IMR-90 (cell line): Measurements from ENCODE around the gene SLC25A31. TPM values are rescaled to one million over a fixed set of nuclear protein-coding genes. Genes with fewer than 3 reads are reported as not detected.

Source experiments
- ATAC-seq: fragments of 200-7000 bp; cut with Tn5 transposase; 2 replicates; pipeline ENCODE4 v1.9.1; 2020; ENCODE audit warnings: low read depth, mild to moderate bottlenecking, moderate library complexity
- BruUV-seq: library from RNA; stranded (reverse); fragments of 400-500 nt; replicated peaks from 2 replicates; lab custom pipeline; 2021; lab: Mats Ljungman, UMichigan
- CTCF ChIA-PET: fragments of 300-600 bp; formaldehyde crosslinking; extraction: SDS; loops from one replicate; lab custom pipeline; 2021; ENCODE audit warnings: antibody characterized with exemption; lab: Yijun Ruan, JAX
- POLR2A ChIA-PET: fragments of 300-600 bp; sonication (Branson Sonifier 250); formaldehyde crosslinking; loops from one replicate; lab custom pipeline; 2022; ENCODE audit warnings: antibody characterized with exemption; ENCODE audit not compliant: unreplicated experiment; lab: Charles Lee
- DNase-seq: peaks from one replicate; pipeline ENCODE4 v3.0.0; 2013
- H2AFZ ChIP-seq: replicated peaks from 2 replicates; pipeline ENCODE3; 2013; ENCODE audit warnings: low read length, mild to moderate bottlenecking; ENCODE audit not compliant: poor library complexity
- H2AK5ac ChIP-seq: 2 replicates; pipeline ENCODE4 v1.6.1; 2013; ENCODE audit warnings: low read depth, low read length, inconsistent platforms
- H2AK9ac ChIP-seq: replicated peaks from 2 replicates; pipeline ENCODE3; 2013; ENCODE audit warnings: mild to moderate bottlenecking, low read depth, low read length, moderate library complexity; ENCODE audit not compliant: poor library complexity
- H2BK120ac ChIP-seq: 2 replicates; pipeline ENCODE4 v1.6.1; 2013; ENCODE audit warnings: low read depth, low read length, inconsistent platforms
- H2BK15ac ChIP-seq: 3 replicates; pipeline ENCODE4 v1.6.1; 2013; ENCODE audit warnings: low read depth, low read length, inconsistent platforms
- H2BK20ac ChIP-seq: 2 replicates; pipeline ENCODE4 v1.6.1; 2013; ENCODE audit warnings: low read depth, mild to moderate bottlenecking, inconsistent platforms, low read length, moderate library complexity
- H2BK5ac ChIP-seq: 2 replicates; pipeline ENCODE4 v1.6.1; 2013; ENCODE audit warnings: mild to moderate bottlenecking, low read depth, low read length, inconsistent platforms; ENCODE audit not compliant: poor library complexity, severe bottlenecking
- H3K14ac ChIP-seq: replicated peaks from 2 replicates; pipeline ENCODE4 v1.6.1; 2013; ENCODE audit warnings: low read depth, low read length, inconsistent platforms
- H3K18ac ChIP-seq: 2 replicates; pipeline ENCODE4 v1.6.1; 2013; ENCODE audit warnings: low read depth, low read length, control low read depth
- H3K23ac ChIP-seq: 2 replicates; pipeline ENCODE4 v1.6.1; 2013; ENCODE audit warnings: low read depth, low read length, inconsistent platforms
- H3K27ac ChIP-seq: 2 replicates; pipeline ENCODE4 v1.5.1; 2013; ENCODE audit warnings: mild to moderate bottlenecking, control low read depth, low read length; ENCODE audit not compliant: insufficient read depth
- H3K27me3 ChIP-seq: 2 replicates; pipeline ENCODE4 v1.6.1; 2013; ENCODE audit warnings: low read length; ENCODE audit not compliant: control insufficient read depth, insufficient read depth
- H3K36me3 ChIP-seq: 2 replicates; pipeline ENCODE4 v1.6.1; 2013; ENCODE audit warnings: low read length, mixed read lengths; ENCODE audit not compliant: control insufficient read depth, insufficient read depth
- H3K4ac ChIP-seq: 2 replicates; pipeline ENCODE4 v1.6.1; 2013; ENCODE audit warnings: low read depth, low read length, inconsistent platforms
- H3K4me1 ChIP-seq: 2 replicates; pipeline ENCODE4 v1.6.1; 2013; ENCODE audit warnings: low read length, mixed read lengths; ENCODE audit not compliant: control insufficient read depth, insufficient read depth
- H3K4me2 ChIP-seq: 2 replicates; pipeline ENCODE4 v1.6.1; 2013; ENCODE audit warnings: low read depth, mild to moderate bottlenecking, control low read depth, low read length, moderate library complexity
- H3K4me3 ChIP-seq: 2 replicates; pipeline ENCODE4 v1.5.1; 2013; ENCODE audit warnings: low read depth, mild to moderate bottlenecking, control low read depth, low read length, moderate library complexity; ENCODE audit not compliant: insufficient read depth
- H3K56ac ChIP-seq: 2 replicates; pipeline ENCODE4 v1.6.1; 2013; ENCODE audit warnings: low read length, inconsistent platforms; ENCODE audit not compliant: insufficient read depth; ENCODE audit errors: extremely low read depth
- H3K79me1 ChIP-seq, 2 experiments: 2 replicates each; pipeline ENCODE4 v1.6.1; 2013; ENCODE audit warnings: low read length in 2 of 2, inconsistent platforms in 1 of 2, low read depth in 1 of 2
- H3K9ac ChIP-seq: 2 replicates; pipeline ENCODE4 v1.6.1; 2013; ENCODE audit warnings: low read depth, low read length, control low read depth
- H3K9me1 ChIP-seq: 2 replicates; pipeline ENCODE4 v1.6.1; 2013; ENCODE audit warnings: low read length, inconsistent platforms; ENCODE audit not compliant: insufficient read depth
- H3K9me3 ChIP-seq: 2 replicates; pipeline ENCODE4 v1.6.1; 2013; ENCODE audit warnings: low read length; ENCODE audit not compliant: control insufficient read depth, insufficient read depth
- H4K20me1 ChIP-seq: 2 replicates; pipeline ENCODE4 v1.6.1; 2013; ENCODE audit warnings: low read length, inconsistent platforms; ENCODE audit not compliant: insufficient read depth
- H4K5ac ChIP-seq: 2 replicates; pipeline ENCODE4 v1.6.1; 2013; ENCODE audit warnings: mild to moderate bottlenecking, low read depth, low read length, control low read depth
- H4K8ac ChIP-seq, 2 experiments: 2 replicates each; pipeline ENCODE4 v1.6.1; 2013; ENCODE audit warnings: low read depth in 2 of 2, low read length in 2 of 2, control low read depth in 1 of 2, inconsistent platforms in 1 of 2
- H4K91ac ChIP-seq: 2 replicates; pipeline ENCODE4 v1.6.1; 2013; ENCODE audit warnings: low read depth, low read length, inconsistent platforms; ENCODE audit not compliant: insufficient read depth
- BHLHE40 ChIP-seq: fragments of 150-350 bp; IDR thresholded peaks from 2 replicates; pipeline ENCODE4 v1.6.1; 2016; ENCODE audit warnings: mild to moderate bottlenecking, low read depth, low read length
- CEBPB ChIP-seq: IDR thresholded peaks from 2 replicates; pipeline ENCODE4 v1.6.1; 2012; ENCODE audit warnings: low read depth, low read length, improper control_type of control experiment
- CHD1 ChIP-seq: IDR thresholded peaks from 2 replicates; pipeline ENCODE4 v1.6.1; 2012; ENCODE audit warnings: low read depth, low read length, improper control_type of control experiment
- CTCF ChIP-seq: conservative IDR thresholded peaks from 2 replicates; pipeline ENCODE4 v1.5.1; 2012; ENCODE audit warnings: mild to moderate bottlenecking, low read depth, low read length, improper control_type of control experiment
- ELK1 ChIP-seq: fragments of 150-350 bp; IDR thresholded peaks from 2 replicates; pipeline ENCODE4 v1.6.1; 2016; ENCODE audit warnings: low read depth, mild to moderate bottlenecking, low read length, moderate library complexity, borderline replicate concordance
- FOS ChIP-seq: fragments of 150-350 bp; IDR thresholded peaks from 2 replicates; pipeline ENCODE4 v1.6.1; 2016; ENCODE audit warnings: low read depth, low read length
- MAFK ChIP-seq: IDR thresholded peaks from 2 replicates; pipeline ENCODE4 v1.6.1; 2012; ENCODE audit warnings: low read depth, low read length, improper control_type of control experiment
- MAZ ChIP-seq: IDR thresholded peaks from 2 replicates; pipeline ENCODE4 v1.6.1; 2012; ENCODE audit warnings: low read depth, mild to moderate bottlenecking, low read length, improper control_type of control experiment, moderate library complexity, borderline replicate concordance
- MXI1 ChIP-seq: IDR thresholded peaks from 2 replicates; pipeline ENCODE4 v1.6.1; 2012; ENCODE audit warnings: low read depth, mild to moderate bottlenecking, low read length, moderate library complexity, borderline replicate concordance
- NFE2L2 ChIP-seq: fragments of 150-350 bp; IDR thresholded peaks from 2 replicates; pipeline ENCODE4 v1.6.1; 2016; ENCODE audit warnings: low read depth, mild to moderate bottlenecking, low read length
- POLR2A ChIP-seq: IDR thresholded peaks from 2 replicates; pipeline ENCODE4 v1.6.1; 2012; ENCODE audit warnings: mild to moderate bottlenecking, low read depth, low read length
- RAD21 ChIP-seq: IDR thresholded peaks from 2 replicates; pipeline ENCODE4 v1.6.1; 2012; ENCODE audit warnings: low read length, improper control_type of control experiment
- RCOR1 ChIP-seq: IDR thresholded peaks from 2 replicates; pipeline ENCODE4 v1.6.1; 2012; ENCODE audit warnings: mild to moderate bottlenecking, low read length, improper control_type of control experiment; ENCODE audit not compliant: insufficient replicate concordance
- RFX5 ChIP-seq: IDR thresholded peaks from 2 replicates; pipeline ENCODE4 v1.8.0; 2012; ENCODE audit warnings: low read depth, mild to moderate bottlenecking, low read length, moderate library complexity
- SMC3 ChIP-seq: fragments of 150-350 bp; IDR thresholded peaks from 2 replicates; pipeline ENCODE4 v1.6.1; 2016; ENCODE audit warnings: low read depth, mild to moderate bottlenecking, antibody characterized with exemption, low read length, moderate library complexity
- USF2 ChIP-seq: fragments of 150-350 bp; IDR thresholded peaks from 2 replicates; pipeline ENCODE4 v1.6.1; 2017; ENCODE audit warnings: mild to moderate bottlenecking, antibody characterized with exemption, low read length, low read depth
- dilution Hi-C: fragments of 300-500 bp; cut with HindIII; formaldehyde crosslinking; loops from one replicate; pipeline ENCODE4 v1.14.3; 2018; ENCODE audit warnings: low sequenced_read_pairs; ENCODE audit not compliant: unreplicated experiment
- in situ Hi-C: fragments of 300-500 bp; cut with MboI; formaldehyde crosslinking; loops from 3 replicates; pipeline ENCODE4 v1.14.3; 2019; ENCODE audit warnings: low sequenced_read_pairs, inconsistent platforms, mixed read lengths
- intact Hi-C: fragments of 100-400 bp; cut with micrococcal nuclease; formaldehyde crosslinking; loops from 2 replicates; pipeline ENCODE4 v1.10.0; 2022
- polyA plus RNA-seq, 3 experiments: library from polyadenylated mRNA; depleted of rRNA; stranded (reverse); fragments of >200 nt; gene quantifications; 2 replicates each; pipeline ENCODE4 v1.2.3, GENCODE V29; 2012; ENCODE audit warnings: low replicate concordance in 1 of 3
- total RNA-seq: library from RNA; depleted of rRNA; stranded (reverse); fragments of >200 nt; gene quantifications from 2 replicates; pipeline ENCODE4 v1.2.3, GENCODE V29; 2012

The SLC25A31 gene
- total and polyA plus RNA-seq, 2 of the 4 experiments (the other 2 are of a cell fraction) = not detected

- H3K23ac ChIP-seq = no peak overlapping the region
- ChIA-PET CTCF (interaction anchor here (1.2 kb wide), 1 partner anchor 12 kb away, joined by 4 read pairs; no protein-coding TSS in a partner anchor), POLR2A (no interaction called here)
- no peaks in the 10 kb centered on the region for H3K9me3 ChIP-seq
- H3K9me1 ChIP-seq = no peaks in the 10 kb centered on the region
- H2BK20ac ChIP-seq = no peak overlapping the region
- no peak for DNase-seq
- no peak overlapping the region for H2BK5ac ChIP-seq
- no peak overlapping the region for H4K91ac ChIP-seq
- intact Hi-C loops (no loop called here), in situ Hi-C loops (no loop called here), dilution Hi-C loops (no loop called here)
- H3K56ac ChIP-seq = no peak overlapping the region
- H4K20me1 ChIP-seq = no peaks in the 10 kb centered on the region
- TF ChIP-seq USF2 (no peak), MXI1 (no peak), RFX5 (no peak), NFE2L2 (no peak), MAZ (no peak), SMC3 (no peak), CEBPB (no peak), RAD21 (no peak), FOS (no peak), CTCF (no peak), POLR2A (no peak), MAFK (no peak), CHD1 (no peak), RCOR1 (no peak), BHLHE40 (no peak), ELK1 (no peak)
- no peaks in the 10 kb centered on the region for H3K4me1 ChIP-seq
- no peak overlapping the region for H2AFZ ChIP-seq
- no peaks in the 10 kb centered on the region for H3K27me3 ChIP-seq
- no peak overlapping the region for H4K8ac ChIP-seq
- no peaks in the 10 kb centered on the region for H3K79me1 ChIP-seq
- H3K4ac ChIP-seq = no peak overlapping the region
- H4K5ac ChIP-seq = no peak overlapping the region
- no peak overlapping the region for H3K9ac ChIP-seq
- no peak overlapping the region for H3K4me3 ChIP-seq
- no peaks in the 10 kb centered on the region for H3K36me3 ChIP-seq
- no peak overlapping the region for H3K18ac ChIP-seq
- H2BK15ac ChIP-seq = no peak overlapping the region
- BruUV-seq = no TSS peak
- ATAC-seq = no peak
- no peak overlapping the region for H2BK120ac ChIP-seq
- no peak overlapping the region for H2AK9ac ChIP-seq
- no peak overlapping the region for H3K4me2 ChIP-seq
- no peak overlapping the region for H2AK5ac ChIP-seq
- H3K27ac ChIP-seq = no peak overlapping the region
- no peak overlapping the region for H3K14ac ChIP-seq
Measured at GRCh38 chr4:127799711-127800110, 69.5 kb downstream of the SLC25A31 start.
